ENCODE results near the gene RABL6.
"Not testable (repeated sequence)": the region's sequence is repeated elsewhere in the genome, so short reads cannot be mapped to it uniquely, and the experiment has no call there.

RABL6 gene

DNA sequence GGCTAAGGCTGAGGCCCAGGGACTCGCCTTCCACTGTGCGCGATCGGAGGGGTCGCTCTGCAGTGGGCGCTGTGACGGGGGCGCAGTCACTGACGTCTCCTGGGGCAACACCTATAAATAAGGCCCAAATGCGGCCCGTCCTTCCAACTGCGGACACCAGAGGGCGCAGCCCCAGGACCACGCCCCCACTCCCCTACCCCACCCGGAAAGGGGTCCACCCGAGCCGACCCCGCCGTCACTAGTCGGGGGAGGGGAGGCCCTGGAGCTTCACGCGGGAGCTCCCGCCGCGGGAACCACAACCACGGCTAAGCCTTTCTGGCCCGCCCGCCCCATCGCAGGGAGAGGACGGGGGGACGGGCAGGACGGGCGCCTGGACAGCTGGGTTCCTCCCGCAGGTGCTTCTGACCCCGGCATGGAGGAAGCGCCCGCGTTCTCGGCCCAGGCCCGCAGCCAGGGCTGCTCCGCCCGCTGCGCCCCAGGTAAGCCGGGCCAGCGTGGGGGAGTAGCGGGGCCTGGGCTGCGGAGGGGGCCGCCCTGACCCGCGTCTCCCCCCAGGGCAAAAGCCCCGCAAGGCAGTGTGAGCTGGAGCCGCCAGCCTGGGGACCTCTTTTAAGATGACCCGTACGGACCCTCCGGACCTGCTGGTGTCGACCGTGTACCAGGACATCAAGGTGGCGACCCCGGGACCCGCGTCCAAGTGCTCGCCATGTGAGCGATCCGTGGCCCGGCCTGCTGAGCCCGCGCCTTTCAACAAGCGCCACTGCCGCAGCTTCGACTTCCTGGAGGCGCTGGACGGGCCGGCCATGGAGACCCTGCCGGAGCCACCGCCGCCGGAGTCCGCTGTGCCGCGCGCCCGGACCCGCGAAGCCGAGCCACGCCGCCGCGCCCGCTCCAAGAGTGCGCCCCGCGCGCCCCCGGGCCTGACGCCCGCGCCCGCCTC, 36.3 kb downstream of the RABL6 start:
- Histone ChIP-seq H3K27me3 (ENCODE audit: control insufficient read depth, insufficient read depth, low read length, poor library complexity, severe bottlenecking) (peaks cover 29% of the 10 kb centered on the region), H3K4me1 (ENCODE audit: control insufficient read depth, insufficient read depth, low read length) (peaks cover 39% of the 10 kb centered on the region)
- not testable (repeated sequence) for H3K9me3 ChIP-seq (ENCODE audit: control insufficient read depth, low read length); H3K27ac ChIP-seq (ENCODE audit: insufficient read depth, low read depth, low read length, poor library complexity, severe bottlenecking); H3K36me3 ChIP-seq (ENCODE audit: control insufficient read depth, insufficient read depth, low read length); H3K4me3 ChIP-seq (ENCODE audit: insufficient read depth, low read depth, low read length)
- 69 to 71% methylated on average over 99 of the region's 99 CpGs for WGBS, 2 experiments

DNA sequence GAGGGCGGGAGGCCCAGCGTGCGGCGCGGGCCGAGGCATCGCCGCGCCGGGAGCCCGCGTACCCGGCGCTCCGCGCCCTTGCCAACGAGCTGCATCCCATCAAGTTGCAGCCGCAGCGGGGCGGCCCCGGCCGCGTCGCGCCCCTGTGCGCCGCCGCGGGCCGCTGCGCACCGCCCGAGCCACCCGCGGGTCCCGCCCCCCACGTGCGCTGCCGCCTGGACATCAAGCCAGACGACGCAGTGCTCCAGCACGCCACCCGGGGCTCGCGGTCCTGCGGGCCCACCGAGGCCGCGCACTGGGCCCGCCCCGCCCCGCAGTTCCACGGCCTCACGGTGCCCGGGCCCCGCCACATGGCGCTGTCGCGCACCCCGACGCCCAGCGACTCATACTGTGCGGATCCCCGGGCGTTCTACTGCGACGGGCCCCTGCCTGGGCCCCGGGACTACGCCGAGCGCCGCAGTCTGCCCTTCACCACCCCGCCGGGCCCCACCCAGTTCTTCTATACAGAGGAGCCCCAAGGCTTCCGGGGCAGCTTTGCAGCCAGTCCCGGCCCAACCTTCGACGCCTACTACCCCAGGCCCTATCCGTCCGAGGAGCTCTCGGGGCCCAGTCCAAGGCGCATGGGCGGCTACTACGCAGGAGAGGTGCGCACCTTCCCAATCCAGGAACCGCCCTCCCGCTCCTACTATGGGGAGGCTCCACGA, 37.2 kb downstream of the RABL6 start:
- no peak overlapping the region for H3K27ac ChIP-seq (ENCODE audit: insufficient read depth, low read depth, low read length, poor library complexity, severe bottlenecking)
- peaks cover 30% of the 10 kb centered on the region for H3K4me1 ChIP-seq (ENCODE audit: control insufficient read depth, insufficient read depth, low read length)
- peaks cover 29% of the 10 kb centered on the region for H3K27me3 ChIP-seq (ENCODE audit: control insufficient read depth, insufficient read depth, low read length, poor library complexity, severe bottlenecking)
- no peaks in the 10 kb centered on the region for H3K36me3 ChIP-seq (ENCODE audit: control insufficient read depth, insufficient read depth, low read length)
- no peaks in the 10 kb centered on the region for H3K9me3 ChIP-seq (ENCODE audit: control insufficient read depth, low read length)
- no peak overlapping the region for H3K4me3 ChIP-seq (ENCODE audit: insufficient read depth, low read depth, low read length)
- 90 to 92% methylated on average over 88 of the region's 88 CpGs for WGBS, 2 experiments

- H3K27ac ChIP-seq (ENCODE audit: insufficient read depth, low read depth, low read length, poor library complexity, severe bottlenecking): no peak overlapping the region
- H3K4me1 ChIP-seq (ENCODE audit: control insufficient read depth, insufficient read depth, low read length): peaks cover 29% of the 10 kb centered on the region
- 96% methylated on average over 102 of the region's 102 CpGs for WGBS, 2 experiments
- H3K9me3 ChIP-seq (ENCODE audit: control insufficient read depth, low read length): no peaks in the 10 kb centered on the region
- H3K4me3 ChIP-seq (ENCODE audit: insufficient read depth, low read depth, low read length): no peak overlapping the region
- peaks cover 29% of the 10 kb centered on the region for H3K27me3 ChIP-seq (ENCODE audit: control insufficient read depth, insufficient read depth, low read length, poor library complexity, severe bottlenecking)
- H3K36me3 ChIP-seq (ENCODE audit: control insufficient read depth, insufficient read depth, low read length): peaks cover under 1% of the 10 kb centered on the region
Observed at GRCh38 chr9:136845465-136846260, 37.9 kb downstream of the RABL6 start.

- H3K9me3 ChIP-seq (ENCODE audit: control insufficient read depth, low read length): no peaks in the 10 kb centered on the region
- peaks cover 29% of the 10 kb centered on the region for H3K27me3 ChIP-seq (ENCODE audit: control insufficient read depth, insufficient read depth, low read length, poor library complexity, severe bottlenecking)
- H3K4me3 ChIP-seq (ENCODE audit: insufficient read depth, low read depth, low read length): peak overlapping the region; percentile 71
- no peak overlapping the region for H3K27ac ChIP-seq (ENCODE audit: insufficient read depth, low read depth, low read length, poor library complexity, severe bottlenecking)
- peaks cover 5% of the 10 kb centered on the region for H3K36me3 ChIP-seq (ENCODE audit: control insufficient read depth, insufficient read depth, low read length)
- WGBS, 2 experiments: 71 to 72% methylated on average over 98 of the region's 98 CpGs
- H3K4me1 ChIP-seq (ENCODE audit: control insufficient read depth, insufficient read depth, low read length): peaks cover 20% of the 10 kb centered on the region
Observed at GRCh38 chr9:136846376-136847087, 38.8 kb downstream of the RABL6 start.

- WGBS, 2 experiments: 18 to 21% methylated on average over 73 to 75 of the region's 75 CpGs
Observed at GRCh38 chr9:136847088-136847825, 39.5 kb downstream of the RABL6 start.

DNA sequence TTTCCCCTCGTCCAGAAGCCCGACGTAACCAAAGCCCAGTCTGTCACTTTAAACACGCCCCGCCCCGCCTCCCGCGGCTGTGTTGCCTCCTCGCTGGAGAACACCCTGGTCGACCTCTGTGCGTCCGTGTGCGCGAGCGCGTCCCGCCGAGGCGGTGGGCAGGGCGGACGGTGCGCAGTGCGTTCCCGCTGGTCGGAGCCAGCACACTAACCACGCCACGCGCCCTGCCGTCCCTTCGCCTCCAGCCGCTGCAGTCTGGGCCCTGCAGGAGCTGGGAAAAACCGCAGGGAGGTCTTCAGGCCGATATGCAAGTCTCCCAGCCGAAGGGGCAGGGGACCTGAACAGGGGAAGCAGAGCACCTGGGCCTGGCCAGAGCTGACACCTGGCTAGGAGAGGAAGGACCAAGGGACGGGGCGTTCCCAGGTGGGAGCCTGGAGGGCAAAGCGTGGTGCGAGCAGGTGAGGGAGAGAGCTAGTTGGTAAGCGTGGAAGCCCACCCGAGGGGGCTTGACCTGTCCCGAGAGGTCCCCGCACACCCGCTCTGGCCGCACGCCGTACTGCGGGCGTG, 40.2 kb downstream of the RABL6 start:
- Histone ChIP-seq H3K4me1 (ENCODE audit: control insufficient read depth, insufficient read depth, low read length) (peaks cover 10% of the 10 kb centered on the region), H3K9me3 (ENCODE audit: control insufficient read depth, low read length) (no peaks in the 10 kb centered on the region), H3K36me3 (ENCODE audit: control insufficient read depth, insufficient read depth, low read length) (peaks cover 8% of the 10 kb centered on the region), H3K4me3 (ENCODE audit: insufficient read depth, low read depth, low read length) (peak overlapping the region; percentile 71), H3K27ac (ENCODE audit: insufficient read depth, low read depth, low read length, poor library complexity, severe bottlenecking) (peak overlapping the region; percentile 87), H3K27me3 (ENCODE audit: control insufficient read depth, insufficient read depth, low read length, poor library complexity, severe bottlenecking) (peaks cover 29% of the 10 kb centered on the region)
- WGBS, 2 experiments: 1% methylated on average over 48 of the region's 48 CpGs

More at GRCh38 chr9:136847088-136847825, 39.5 kb downstream of the RABL6 start:
- Histone ChIP-seq H3K27ac (ENCODE audit: insufficient read depth, low read depth, low read length, poor library complexity, severe bottlenecking) (peak overlapping the region; percentile 50), H3K9me3 (ENCODE audit: control insufficient read depth, low read length) (no peaks in the 10 kb centered on the region), H3K36me3 (ENCODE audit: control insufficient read depth, insufficient read depth, low read length) (peaks cover 8% of the 10 kb centered on the region), H3K27me3 (ENCODE audit: control insufficient read depth, insufficient read depth, low read length, poor library complexity, severe bottlenecking) (peaks cover 29% of the 10 kb centered on the region), H3K4me1 (ENCODE audit: control insufficient read depth, insufficient read depth, low read length) (peaks cover 13% of the 10 kb centered on the region), H3K4me3 (ENCODE audit: insufficient read depth, low read depth, low read length) (peak overlapping the region; percentile 71)

GRCh38 chr9:136848393-136849037, 40.8 kb downstream of the RABL6 start:
- H3K9me3 ChIP-seq (ENCODE audit: control insufficient read depth, low read length): no peaks in the 10 kb centered on the region
- peak overlapping the region; percentile 87 for H3K27ac ChIP-seq (ENCODE audit: insufficient read depth, low read depth, low read length, poor library complexity, severe bottlenecking)
- peaks cover 8% of the 10 kb centered on the region for H3K36me3 ChIP-seq (ENCODE audit: control insufficient read depth, insufficient read depth, low read length)
- peaks cover 6% of the 10 kb centered on the region for H3K4me1 ChIP-seq (ENCODE audit: control insufficient read depth, insufficient read depth, low read length)
- H3K27me3 ChIP-seq (ENCODE audit: control insufficient read depth, insufficient read depth, low read length, poor library complexity, severe bottlenecking): peaks cover 29% of the 10 kb centered on the region
- WGBS, 2 experiments: 0 to 1% methylated on average over 53 of the region's 53 CpGs
- H3K4me3 ChIP-seq (ENCODE audit: insufficient read depth, low read depth, low read length): peak overlapping the region; percentile 71

DNA sequence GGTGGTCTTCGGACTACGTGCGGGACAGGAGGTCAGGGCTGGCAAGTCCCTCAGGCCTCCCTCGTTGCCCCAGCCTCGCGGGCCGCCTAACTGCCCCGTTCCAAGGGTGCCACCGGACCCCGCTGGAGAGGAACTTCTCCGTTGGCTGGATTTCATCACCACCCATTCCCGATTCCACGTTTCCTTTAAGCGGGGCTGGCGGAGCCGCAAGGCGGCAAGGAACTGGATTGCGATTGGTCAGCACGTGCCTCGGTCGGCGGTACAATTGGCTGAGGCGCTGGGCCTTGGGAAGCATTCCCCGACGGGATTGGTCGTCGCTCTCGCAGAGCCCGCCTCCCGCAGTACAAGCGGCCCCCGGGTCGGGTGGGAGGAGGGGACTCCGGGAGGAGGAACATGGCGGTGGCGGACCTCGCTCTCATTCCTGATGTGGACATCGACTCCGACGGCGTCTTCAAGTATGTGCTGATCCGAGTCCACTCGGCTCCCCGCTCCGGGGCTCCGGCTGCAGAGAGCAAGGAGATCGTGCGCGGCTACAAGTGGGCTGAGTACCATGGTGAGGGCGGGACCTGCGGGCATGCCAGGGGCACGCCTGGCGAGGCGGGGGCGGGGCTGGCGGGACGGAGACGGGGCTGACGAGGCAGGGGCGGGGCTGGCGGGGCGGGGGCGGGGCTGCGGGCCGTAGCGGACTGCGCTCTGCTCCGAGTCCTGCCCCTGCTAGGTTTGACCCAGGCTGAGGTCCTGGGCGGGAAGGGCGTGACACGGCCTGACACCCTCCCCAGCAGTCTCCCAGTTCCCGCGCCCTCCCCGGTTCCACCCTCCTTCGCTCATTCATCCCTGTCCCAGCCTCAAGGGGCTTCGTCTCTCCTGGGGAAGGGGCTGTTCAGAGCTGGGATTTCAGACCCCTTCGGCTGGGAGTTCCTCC, 41.6 kb downstream of the RABL6 start, which contains the start of gene PHPT1:
Gene PHPT1 (plus strand): TSS at position 372 of the 922 bp plus-strand sequence. CDS start 22 bp downstream, at position 394.
- peak within 1 kb of the TSS; percentile 87 for H3K27ac ChIP-seq (ENCODE audit: insufficient read depth, low read depth, low read length, poor library complexity, severe bottlenecking)
- H3K36me3 ChIP-seq (ENCODE audit: control insufficient read depth, insufficient read depth, low read length): peaks cover 8% of the 10 kb centered on the region
- peak within 1 kb of the TSS; percentile 71 for H3K4me3 ChIP-seq (ENCODE audit: insufficient read depth, low read depth, low read length)
- peaks cover 24% of the 10 kb centered on the region for H3K27me3 ChIP-seq (ENCODE audit: control insufficient read depth, insufficient read depth, low read length, poor library complexity, severe bottlenecking)
- peaks cover 6% of the 10 kb centered on the region for H3K4me1 ChIP-seq (ENCODE audit: control insufficient read depth, insufficient read depth, low read length)
- WGBS, 2 experiments: 1% methylated on average over 77 of the region's 77 CpGs
- no peaks in the 10 kb centered on the region for H3K9me3 ChIP-seq (ENCODE audit: control insufficient read depth, low read length)

All from ectodermal cell (in vitro differentiated cells).